ENCODE data around the gene PLVAP. TPM values are rescaled to one million over a fixed set of nuclear protein-coding genes. Genes with fewer than 3 reads are reported as not detected.

PLVAP gene
- total RNA-seq, 1 donor from 2014 or later = 378 TPM

- no peaks in the 10 kb centered on the region for H3K9me3 ChIP-seq
- no peak overlapping the region for H3K27ac ChIP-seq
- H3K27me3 ChIP-seq = no peaks in the 10 kb centered on the region
- no peak for DNase-seq (ENCODE audit: low spot score in 2 of 2)
- H3K4me1 ChIP-seq = peaks cover 15 to 23% of the 10 kb centered on the region in 2 donors
- intact Hi-C loops (cut with DNase I) = no loop called here
- no peak for TF ChIP-seq CTCF (IDR thresholded peaks at IDR 0.05)
- peaks cover 5 to 7% of the 10 kb centered on the region in 2 donors for H3K36me3 ChIP-seq
- H3K4me3 ChIP-seq = peak overlapping the region; percentile 84 to 91
Observed at GRCh38 chr19:17338433-17339078, 38.6 kb downstream of the PLVAP start.

- DNase-seq (ENCODE audit: low spot score in 2 of 2) = no peak
- Histone ChIP-seq H3K4me1 (peaks cover 15 to 23% of the 10 kb centered on the region in 2 donors), H3K4me3 (peak overlapping the region; percentile 84 to 91), H3K27ac (peak overlapping the region in 1 of 2 donors; percentile 16), H3K9me3 (no peaks in the 10 kb centered on the region), H3K36me3 (peaks cover 5% of the 10 kb centered on the region in 2 donors), H3K27me3 (no peaks in the 10 kb centered on the region)
- no peak for TF ChIP-seq CTCF (IDR thresholded peaks at IDR 0.05)
- intact Hi-C loops (cut with DNase I) = loop anchor here (1.0 to 2.0 kb wide), 3 partner anchors 53 to 131 kb away; partner anchors contain the start of gene BABAM1
Observed at GRCh38 chr19:17337675-17338432, 39.3 kb downstream of the PLVAP start.

GRCh38 chr19:17336872-17337674 lies 40.1 kb downstream of the PLVAP start, which contains the start of gene GTPBP3:
Gene GTPBP3, plus strand, starts transcription at chr19:17337553. Its CDS starts 59 bp downstream, at chr19:17337612.
- Histone ChIP-seq H3K9me3 (no peaks in the 10 kb centered on the region), H3K27ac (peak within 1 kb of the TSS; percentile 91 to 95), H3K27me3 (no peaks in the 10 kb centered on the region), H3K4me1 (peaks cover 15 to 23% of the 10 kb centered on the region in 2 donors), H3K36me3 (peaks cover 5% of the 10 kb centered on the region in 2 donors), H3K4me3 (peak within 1 kb of the TSS; percentile 84 to 91)
- DNase-seq (ENCODE audit: low spot score in 2 of 2) = peak; percentile 97 to 99
- no peak for TF ChIP-seq CTCF (IDR thresholded peaks at IDR 0.05)
- intact Hi-C loops (cut with DNase I) = loop anchor here (1.0 to 2.0 kb wide), 3 partner anchors 54 to 132 kb away; partner anchors contain the start of gene BABAM1

- TF ChIP-seq CTCF (IDR thresholded peaks at IDR 0.05) = no peak
- no peak overlapping the region for H3K27ac ChIP-seq
- H3K36me3 ChIP-seq = no peaks in the 10 kb centered on the region
- no peaks in the 10 kb centered on the region for H3K27me3 ChIP-seq
- DNase-seq (ENCODE audit: low spot score in 2 of 2) = no peak
- peaks cover 15 to 23% of the 10 kb centered on the region in 2 donors for H3K4me1 ChIP-seq
- peak overlapping the region in 1 of 2 donors; percentile 97 for H3K4me3 ChIP-seq
- H3K9me3 ChIP-seq = no peaks in the 10 kb centered on the region
- intact Hi-C loops (cut with DNase I) = loop anchor here (2.0 kb wide), 1 partner anchor 31 kb away; the partner anchor contains the start of gene MRPL34
Observed at GRCh38 chr19:17335575-17335974, 41.6 kb downstream of the PLVAP start.

Data from ascending aorta (tissue), 2 donors.